H1 (cell line): Measurements from ENCODE around the gene ZNF609. TPM values are rescaled to one million over a fixed set of nuclear protein-coding genes. Genes with fewer than 3 reads are reported as not detected.

Source experiments
- CTCF ChIA-PET: fragments of 300-600 bp; sonication (Branson Sonifier 250); formaldehyde crosslinking; loops from one replicate; lab custom pipeline; 2021; ENCODE audit not compliant: partially characterized antibody; lab: Charles Lee
- POLR2A ChIA-PET: fragments of 300-600 bp; sonication (Branson Sonifier 250); formaldehyde crosslinking; loops from one replicate; lab custom pipeline; 2021; ENCODE audit warnings: inconsistent platforms; ENCODE audit not compliant: partially characterized antibody; lab: Charles Lee
- DNase-seq, 2 experiments: peaks; one replicate each; pipeline versions ENCODE4 v3.0.0 to v3.0.0-alpha.2; 2010 to 2022; ENCODE audit warnings: low spot score in 2 of 2, low read depth in 1 of 2, mixed read lengths in 1 of 2
- FAIRE-seq: peaks from 2 replicates; lab custom pipeline; 2011; peaks lifted over from hg19 to GRCh38; lab: Jason Lieb, UNC
- H2AFZ ChIP-seq: 2 replicates; pipeline ENCODE4 v1.8.1; 2012; ENCODE audit warnings: low read length, inconsistent platforms
- H2AK5ac ChIP-seq: 2 replicates; pipeline ENCODE4 v1.6.1; 2013; ENCODE audit warnings: low read depth, low read length
- H2BK120ac ChIP-seq: replicated peaks from 2 replicates; pipeline ENCODE3; 2013; ENCODE audit warnings: low read depth, low read length, inconsistent platforms
- H2BK12ac ChIP-seq: 2 replicates; pipeline ENCODE4 v1.6.1; 2013; ENCODE audit warnings: low read depth, low read length
- H2BK15ac ChIP-seq: 2 replicates; pipeline ENCODE4 v1.6.1; 2013; ENCODE audit warnings: low read length
- H2BK20ac ChIP-seq: 2 replicates; pipeline ENCODE4 v1.6.1; 2013; ENCODE audit warnings: low read length
- H2BK5ac ChIP-seq: 2 replicates; pipeline ENCODE4 v1.6.1; 2013; ENCODE audit warnings: low read depth, low read length
- H3K14ac ChIP-seq: 2 replicates; pipeline ENCODE4 v1.6.1; 2013; ENCODE audit warnings: inconsistent platforms; ENCODE audit not compliant: insufficient read length
- H3K18ac ChIP-seq: 2 replicates; pipeline ENCODE4 v1.6.1; 2013; ENCODE audit warnings: low read length; ENCODE audit errors: extremely low read depth
- H3K23ac ChIP-seq: 2 replicates; pipeline ENCODE4 v1.6.1; 2013; ENCODE audit warnings: inconsistent platforms; ENCODE audit not compliant: insufficient read length
- H3K23me2 ChIP-seq: 2 replicates; pipeline ENCODE4 v1.6.1; 2013; ENCODE audit warnings: low read depth, low read length
- H3K27ac ChIP-seq: 2 replicates; pipeline ENCODE4 v1.6.1; 2011; ENCODE audit warnings: low read depth, low read length, inconsistent platforms
- H3K27me3 ChIP-seq, 4 experiments: replicated peaks in 1 of 4; 1 replicate in 1 of 4; 2 replicates in 3 of 4; pipeline versions ENCODE4 v1.6.1 to v1.8.1; 2011 to 2013; ENCODE audit warnings: low read length in 3 of 4, mild to moderate bottlenecking in 3 of 4, inconsistent platforms in 2 of 4, mixed read lengths in 2 of 4, moderate library complexity in 1 of 4; ENCODE audit not compliant: control insufficient read depth in 3 of 4, insufficient read depth in 3 of 4; ENCODE audit errors: extremely low read depth in 1 of 4
- H3K36me3 ChIP-seq, 4 experiments: 2 replicates each; pipeline versions ENCODE4 v1.6.1 to v1.8.1; 2011 to 2013; ENCODE audit warnings: mild to moderate bottlenecking in 4 of 4, low read length in 3 of 4, moderate library complexity in 2 of 4, control low read depth in 1 of 4, inconsistent platforms in 1 of 4; ENCODE audit not compliant: insufficient read depth in 4 of 4, control insufficient read depth in 2 of 4
- H3K4ac ChIP-seq: replicated peaks from 2 replicates; pipeline ENCODE3; 2013; ENCODE audit warnings: low read length, low read depth, mixed read lengths, inconsistent platforms; ENCODE audit not compliant: insufficient read length
- H3K4me1 ChIP-seq, 4 experiments: replicated peaks in 1 of 4; 1 replicate in 1 of 4; 2 replicates in 3 of 4; pipeline versions ENCODE4 v1.6.1 to v1.8.1; 2011 to 2013; ENCODE audit warnings: low read length in 3 of 4, inconsistent platforms in 2 of 4, mixed read lengths in 1 of 4; ENCODE audit not compliant: insufficient read depth in 4 of 4, control insufficient read depth in 3 of 4
- H3K4me2 ChIP-seq, 2 experiments: 2 replicates each; pipeline versions ENCODE4 v1.6.1 to v1.8.1; 2011 to 2013; ENCODE audit warnings: low read depth in 2 of 2, low read length in 2 of 2, control low read depth in 1 of 2, inconsistent platforms in 1 of 2, mild to moderate bottlenecking in 1 of 2; ENCODE audit not compliant: insufficient read depth in 1 of 2
- H3K4me3 ChIP-seq, 4 experiments: fragments of 200-600, 300-600 bp in 1 of 4; sonication (generic), shearing (Covaris generic), sonication (Bioruptor Twin) in 1 of 4; 2 replicates each; pipeline versions ENCODE4 v1.5.1 to v1.8.1; 2011 to 2016; ENCODE audit warnings: low read length in 4 of 4, low read depth in 3 of 4, control low read depth in 2 of 4, inconsistent platforms in 2 of 4, mild to moderate bottlenecking in 2 of 4, mixed read lengths in 1 of 4, moderate library complexity in 1 of 4; ENCODE audit not compliant: insufficient read depth in 2 of 4; ENCODE audit errors: extremely low read depth in 1 of 4
- H3K56ac ChIP-seq: replicated peaks from 2 replicates; pipeline ENCODE3; 2013; ENCODE audit warnings: low read depth, mild to moderate bottlenecking, mixed read lengths, low read length, inconsistent platforms; ENCODE audit not compliant: insufficient read length
- H3K79me1 ChIP-seq: 2 replicates; pipeline ENCODE4 v1.6.1; 2013; ENCODE audit warnings: low read depth, low read length, control low read depth
- H3K79me2 ChIP-seq, 2 experiments: 2 replicates each; pipeline versions ENCODE4 v1.6.1 to v1.8.1; 2012 to 2013; ENCODE audit warnings: low read length in 2 of 2, mild to moderate bottlenecking in 2 of 2, inconsistent platforms in 1 of 2; ENCODE audit not compliant: insufficient read depth in 2 of 2, control insufficient read depth in 1 of 2
- H3K9ac ChIP-seq, 4 experiments: replicated peaks in 1 of 4; 1 replicate in 1 of 4; 2 replicates in 3 of 4; pipeline versions ENCODE4 v1.6.1 to v1.8.1; 2011 to 2013; ENCODE audit warnings: low read depth in 3 of 4, low read length in 3 of 4, control low read depth in 2 of 4, mild to moderate bottlenecking in 2 of 4, moderate library complexity in 2 of 4, inconsistent platforms in 1 of 4; ENCODE audit errors: extremely low read depth in 1 of 4
- H3K9me3 ChIP-seq, 2 experiments: 2 replicates each; pipeline versions ENCODE4 v1.6.1 to v1.8.1; 2012 to 2013; ENCODE audit warnings: mild to moderate bottlenecking in 2 of 2, moderate library complexity in 2 of 2, control low read depth in 1 of 2, inconsistent platforms in 1 of 2, low read depth in 1 of 2, low read length in 1 of 2, mixed read lengths in 1 of 2; ENCODE audit not compliant: insufficient read depth in 2 of 2
- H4K20me1 ChIP-seq, 2 experiments: replicated peaks in 1 of 2; 2 replicates each; pipeline versions ENCODE3 to v1.8.1; 2011 to 2013; ENCODE audit warnings: inconsistent platforms in 2 of 2, low read length in 2 of 2, mild to moderate bottlenecking in 1 of 2; ENCODE audit not compliant: insufficient read depth in 2 of 2, control insufficient read depth in 1 of 2
- H4K5ac ChIP-seq: 2 replicates; pipeline ENCODE4 v1.6.1; 2013; ENCODE audit warnings: low read length, low read depth, mixed read lengths, inconsistent platforms; ENCODE audit not compliant: insufficient read length
- H4K8ac ChIP-seq: 2 replicates; pipeline ENCODE4 v1.8.0; 2013; ENCODE audit warnings: mild to moderate bottlenecking, moderate library complexity, low read length, inconsistent platforms; ENCODE audit not compliant: insufficient read depth; ENCODE audit errors: extremely low read depth
- H4K91ac ChIP-seq: replicated peaks from 2 replicates; pipeline ENCODE3; 2013; ENCODE audit warnings: low read length, mixed read lengths, inconsistent platforms; ENCODE audit not compliant: insufficient read length
- CHD1 ChIP-seq: IDR thresholded peaks from 2 replicates; pipeline ENCODE4 v1.6.1; 2012; ENCODE audit warnings: low read depth, low read length, improper control_type of control experiment
- GTF2F1 ChIP-seq: IDR thresholded peaks from 2 replicates; pipeline ENCODE4 v1.6.1; 2012; ENCODE audit warnings: low read depth, low read length, improper control_type of control experiment, borderline replicate concordance
- JUND ChIP-seq: IDR thresholded peaks from 2 replicates; pipeline ENCODE4 v1.6.1; 2011; ENCODE audit warnings: mild to moderate bottlenecking, improper control_type of control experiment, low read length
- NRF1 ChIP-seq: IDR thresholded peaks from 2 replicates; pipeline ENCODE4 v1.6.1; 2011; ENCODE audit warnings: mild to moderate bottlenecking, low read depth, low read length, improper control_type of control experiment
- PHF8 ChIP-seq: fragments of 200-600 bp; sonication (generic); conservative IDR thresholded peaks from 2 replicates; pipeline ENCODE4 v1.7.1; 2012; ENCODE audit warnings: low read depth, mild to moderate bottlenecking, inconsistent platforms, low read length, moderate library complexity
- POLR2AphosphoS5 ChIP-seq: IDR thresholded peaks from 2 replicates; pipeline ENCODE4 v1.6.1; 2011; ENCODE audit warnings: low read depth, low read length
- RAD21 ChIP-seq, 2 experiments: IDR thresholded peaks in 1 of 2; conservative IDR thresholded peaks in 1 of 2; 2 replicates each; pipeline ENCODE4 v1.6.1; 2011; ENCODE audit warnings: low read depth in 2 of 2, low read length in 2 of 2, improper control_type of control experiment in 1 of 2, inconsistent platforms in 1 of 2, mild to moderate bottlenecking in 1 of 2, moderate library complexity in 1 of 2
- RNF2 ChIP-seq: fragments of 200-900, 300-1000 bp; sonication (generic); IDR thresholded peaks from 2 replicates; pipeline ENCODE4 v1.7.1; 2016; ENCODE audit warnings: borderline replicate concordance, low read depth, mild to moderate bottlenecking, antibody characterized with exemption, low read length; ENCODE audit not compliant: poor library complexity, severe bottlenecking; ENCODE audit errors: missing control alignments
- SRF ChIP-seq: IDR thresholded peaks from 2 replicates; pipeline ENCODE4 v1.6.1; 2011; ENCODE audit warnings: mild to moderate bottlenecking, low read depth, low read length, moderate library complexity
- SUZ12 ChIP-seq: fragments of 200-600 bp; sonication (generic); IDR thresholded peaks from 2 replicates; pipeline ENCODE4 v1.6.1; 2012; ENCODE audit warnings: mild to moderate bottlenecking, inconsistent platforms, low read length, moderate library complexity, mixed read lengths
- TBP ChIP-seq: IDR thresholded peaks from 2 replicates; pipeline ENCODE4 v1.6.1; 2011; ENCODE audit warnings: low read depth, low read length, improper control_type of control experiment
- WGBS, 2 experiments: shearing (Covaris generic) in 1 of 2; methylation state at CpG; one replicate each; pipeline versions ENCODE4 v1.1.6 to v1.1.7; 2013 to 2015; ENCODE audit warnings: low lambda C conversion rate in 2 of 2, mixed read lengths in 2 of 2, inconsistent platforms in 1 of 2, low coverage in 1 of 2, missing lambda C conversion rate in 1 of 2; ENCODE audit not compliant: insufficient replicate concordance in 2 of 2, insufficient coverage in 1 of 2, insufficient read length in 1 of 2; ENCODE audit errors: extremely low coverage in 1 of 2, missing lambda C conversion rate in 1 of 2; 5-methylcytosine and 5-hydroxymethylcytosine counted together
- polyA plus RNA-seq, 7 experiments: library from polyadenylated mRNA; depleted of rRNA in 3 of 7; stranded (reverse) in 5 of 7; unstranded in 2 of 7; fragments of >200 nt in 5 of 7; fragments of 200-250 nt in 2 of 7; gene quantifications; 1 replicate in 5 of 7; 2 replicates in 1 of 7; 4 replicates in 1 of 7; pipeline versions ENCODE4 v1.2.1 to v1.2.3, GENCODE V29; 2011 to 2013; ENCODE audit warnings: missing spikeins in 2 of 7, mixed read lengths in 2 of 7
- total RNA-seq: library from RNA; stranded (reverse); fragmentation: NEBNext Ultra II Directional; extraction: Animal tissue kit (Norgen Biotek cat#: 25700); gene quantifications from 2 replicates; pipeline ENCODE4 v1.2.1, GENCODE V29; 2021

Gene ZNF609
- total and polyA plus RNA-seq, 2 of the 8 experiments (the other 6 are each of a cell fraction or from before 2014, with no cell fraction given): 15.5 to 47.8 TPM

DNA sequence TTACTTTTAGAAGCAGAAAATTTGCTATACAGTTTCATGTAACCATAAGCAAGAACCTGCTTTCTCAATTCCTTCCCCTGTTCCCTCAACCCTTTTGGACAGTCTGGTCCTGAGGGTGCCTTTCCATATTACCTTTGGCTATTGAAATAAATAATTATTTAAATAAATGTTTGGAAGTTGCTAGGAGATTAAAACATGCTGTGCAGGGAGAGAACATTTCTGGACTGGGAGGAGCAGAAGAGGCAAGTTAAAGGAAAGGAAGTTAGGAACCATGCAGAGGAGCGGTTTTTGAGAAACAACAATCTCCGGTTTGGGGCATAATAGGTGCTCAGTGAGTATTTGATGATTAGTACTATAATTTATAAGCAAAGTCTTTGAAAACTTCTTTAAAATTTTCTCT lies 41.8 kb downstream of the ZNF609 start:
- Histone ChIP-seq H2BK5ac (no peak overlapping the region), H3K79me1 (peaks cover 12% of the 10 kb centered on the region), H2BK12ac (no peak overlapping the region), H3K4me1 (no peaks in the 10 kb centered on the region; a peak in 1 of 7 replicates), H2BK120ac (no peak overlapping the region), H3K4ac (no peak overlapping the region), H4K20me1 (peaks cover 13 to 26% of the 10 kb centered on the region in 2 experiments), H3K27me3 (no peaks in the 10 kb centered on the region), H3K18ac (no peak overlapping the region), H2BK20ac (no peak overlapping the region), H3K79me2 (peaks cover 0 to 87% of the 10 kb centered on the region in 2 experiments; a peak in 3 of 4 replicates), H3K56ac (no peak overlapping the region), H3K9ac (no peak overlapping the region), H3K23me2 (no peaks in the 10 kb centered on the region), H4K5ac (no peak overlapping the region), H3K23ac (no peak overlapping the region), H3K4me2 (no peak overlapping the region), H3K9me3 (no peaks in the 10 kb centered on the region), H4K91ac (no peak overlapping the region), H3K4me3 (no peak overlapping the region), H3K14ac (no peak overlapping the region), H3K27ac (no peak overlapping the region), H2AFZ (no peak overlapping the region), H2BK15ac (no peak overlapping the region), H4K8ac (no peak overlapping the region), H2AK5ac (no peak overlapping the region), H3K36me3 (peaks cover 10 to 21% (median 16%) of the 10 kb centered on the region in 4 experiments)
- no peak for TF ChIP-seq RAD21 (IDR thresholded peaks at IDR 0.05 in 1 of 2, conservative IDR thresholded peaks at IDR 0.05 in 1 of 2; ENCODE audit: low read depth in 2 of 2, low read length in 2 of 2)
- no peak for TF ChIP-seq JUND
- no peak for TF ChIP-seq TBP
- TF ChIP-seq SRF: no peak
- no peak for TF ChIP-seq RNF2
- TF ChIP-seq POLR2AphosphoS5: no peak
- no peak for TF ChIP-seq SUZ12
- no peak for TF ChIP-seq CHD1
- TF ChIP-seq PHF8: no peak
- no peak for TF ChIP-seq GTF2F1
- no peak for TF ChIP-seq NRF1
- CTCF ChIA-PET: no interaction called here
- FAIRE-seq: no peak
- WGBS, 2 experiments: 88% methylated on average over 2 of the region's 2 CpGs; no CpG with 5 or more reads in 1 of the 2 experiments
- POLR2A ChIA-PET: interaction anchor here (0.5 to 1.4 kb wide), 3 partner anchors 20 to 148 kb away, joined by 3 to 4 read pairs (median 3); no protein-coding TSS in a partner anchor
- DNase-seq: no peak
